Keratinocyte (primary cell): ENCODE measurements around the gene MEX3B. TPM values are rescaled to one million over a fixed set of nuclear protein-coding genes. Genes with fewer than 3 reads are reported as not detected.

ENCODE experiments used
- DNase-seq: peaks from one replicate; pipeline ENCODE4 v3.0.0-alpha.2; 2011; ENCODE audit warnings: low read depth, missing footprints, low spot score
- FAIRE-seq: peaks from 2 replicates; lab custom pipeline; 2011; peaks lifted over from hg19 to GRCh38; lab: Jason Lieb, UNC
- H2AFZ ChIP-seq: 2 replicates; pipeline ENCODE4 v1.6.0; 2012; ENCODE audit warnings: low read length, control low read depth, inconsistent platforms; ENCODE audit not compliant: control insufficient read depth
- H3K27ac ChIP-seq: 2 replicates; pipeline ENCODE4 v1.5.1; 2011; ENCODE audit warnings: low read length; ENCODE audit not compliant: control insufficient read depth, insufficient read depth
- H3K27me3 ChIP-seq: 3 replicates; pipeline ENCODE4 v1.6.0; 2011; ENCODE audit warnings: low read length; ENCODE audit not compliant: control insufficient read depth, insufficient read depth; ENCODE audit errors: extremely low read depth
- H3K36me3 ChIP-seq, 2 experiments: 2 replicates in 1 of 2; 3 replicates in 1 of 2; pipeline ENCODE4 v1.5.1; 2011; ENCODE audit warnings: low read length in 2 of 2, mild to moderate bottlenecking in 1 of 2; ENCODE audit not compliant: control insufficient read depth in 2 of 2, insufficient read depth in 2 of 2; ENCODE audit errors: extremely low read depth in 1 of 2
- H3K4me1 ChIP-seq: 3 replicates; pipeline ENCODE4 v1.5.1; 2011; ENCODE audit warnings: low read length; ENCODE audit not compliant: control insufficient read depth, insufficient read depth; ENCODE audit errors: extremely low read depth
- H3K4me2 ChIP-seq: 3 replicates; pipeline ENCODE4 v1.6.0; 2011; ENCODE audit warnings: low read depth, low read length; ENCODE audit not compliant: control insufficient read depth, insufficient read depth; ENCODE audit errors: extremely low read depth
- H3K4me3 ChIP-seq, 3 experiments: fragments of 200-600 bp in 1 of 3; sonication (generic) in 1 of 3; 2 replicates in 2 of 3; 3 replicates in 1 of 3; pipeline ENCODE4 v1.5.1; 2011 to 2016; ENCODE audit warnings: low read length in 3 of 3, mild to moderate bottlenecking in 3 of 3, control low read depth in 2 of 3, inconsistent platforms in 1 of 3, low read depth in 1 of 3, mixed read lengths in 1 of 3, mixed run types in 1 of 3, moderate library complexity in 1 of 3; ENCODE audit not compliant: control insufficient read depth in 2 of 3, insufficient read depth in 2 of 3; ENCODE audit errors: extremely low read depth in 1 of 3
- H3K79me2 ChIP-seq: 2 replicates; pipeline ENCODE4 v1.6.0; 2012; ENCODE audit warnings: low read length; ENCODE audit not compliant: control insufficient read depth, insufficient read depth
- H3K9ac ChIP-seq: 3 replicates; pipeline ENCODE4 v1.6.0; 2011; ENCODE audit warnings: low read length; ENCODE audit not compliant: control insufficient read depth, insufficient read depth; ENCODE audit errors: extremely low read depth
- H3K9me1 ChIP-seq: 3 replicates; pipeline ENCODE4 v1.6.0; 2011; ENCODE audit warnings: low read length; ENCODE audit not compliant: control insufficient read depth, insufficient read depth; ENCODE audit errors: extremely low read depth
- H3K9me3 ChIP-seq: 2 replicates; pipeline ENCODE4 v1.5.1; 2012; ENCODE audit warnings: low read depth, low read length; ENCODE audit not compliant: control insufficient read depth
- H4K20me1 ChIP-seq: 3 replicates; pipeline ENCODE4 v1.6.0; 2011; ENCODE audit warnings: low read length; ENCODE audit not compliant: control insufficient read depth, insufficient read depth; ENCODE audit errors: extremely low read depth
- EZH2 ChIP-seq: IDR thresholded peaks from one replicate; pipeline ENCODE4 v1.6.1; 2012; ENCODE audit warnings: inconsistent platforms, mild to moderate bottlenecking, low read length, moderate library complexity
- dilution Hi-C: fragments of 300-500 bp; cut with MboI; formaldehyde crosslinking; loops from one replicate; pipeline ENCODE4 v1.7.0; 2020; ENCODE audit warnings: low sequenced_read_pairs; ENCODE audit not compliant: extremely low pct_ligation_motif_present
- polyA plus RNA-seq, 5 experiments: library from polyadenylated mRNA; depleted of rRNA in 3 of 5; stranded (reverse) in 3 of 5; stranded (forward) in 1 of 5; unstranded in 1 of 5; fragments of >200 nt; gene quantifications; 1 replicate in 1 of 5; 2 replicates in 3 of 5; 3 replicates in 1 of 5; pipeline versions ENCODE4 v1.2.1 to v1.2.3, GENCODE V29; 2011 to 2012; ENCODE audit warnings: missing spikeins in 2 of 5, low read depth in 1 of 5, low replicate concordance in 1 of 5
- TF ChIP-seq, protein P1 (sequence below), 3 experiments: IDR thresholded peaks in 1 of 3; conservative IDR thresholded peaks in 1 of 3; optimal IDR thresholded peaks in 1 of 3; 2 replicates in 2 of 3; 3 replicates in 1 of 3; pipeline versions ENCODE3 to v1.5.1; 2011; ENCODE audit warnings: low read length in 3 of 3, mild to moderate bottlenecking in 3 of 3, moderate library complexity in 2 of 3, control low read depth in 1 of 3, inconsistent platforms in 1 of 3; ENCODE audit not compliant: insufficient read depth in 2 of 3; ENCODE audit errors: extremely low read depth in 1 of 3

Gene MEX3B
- polyA plus RNA-seq, 1 donor (not counting 4 experiments of a cell fraction or from before 2014, with no cell fraction given) = 0.16 TPM

- H2AFZ ChIP-seq = no peak overlapping the region
- TF ChIP-seq, protein P1, sequence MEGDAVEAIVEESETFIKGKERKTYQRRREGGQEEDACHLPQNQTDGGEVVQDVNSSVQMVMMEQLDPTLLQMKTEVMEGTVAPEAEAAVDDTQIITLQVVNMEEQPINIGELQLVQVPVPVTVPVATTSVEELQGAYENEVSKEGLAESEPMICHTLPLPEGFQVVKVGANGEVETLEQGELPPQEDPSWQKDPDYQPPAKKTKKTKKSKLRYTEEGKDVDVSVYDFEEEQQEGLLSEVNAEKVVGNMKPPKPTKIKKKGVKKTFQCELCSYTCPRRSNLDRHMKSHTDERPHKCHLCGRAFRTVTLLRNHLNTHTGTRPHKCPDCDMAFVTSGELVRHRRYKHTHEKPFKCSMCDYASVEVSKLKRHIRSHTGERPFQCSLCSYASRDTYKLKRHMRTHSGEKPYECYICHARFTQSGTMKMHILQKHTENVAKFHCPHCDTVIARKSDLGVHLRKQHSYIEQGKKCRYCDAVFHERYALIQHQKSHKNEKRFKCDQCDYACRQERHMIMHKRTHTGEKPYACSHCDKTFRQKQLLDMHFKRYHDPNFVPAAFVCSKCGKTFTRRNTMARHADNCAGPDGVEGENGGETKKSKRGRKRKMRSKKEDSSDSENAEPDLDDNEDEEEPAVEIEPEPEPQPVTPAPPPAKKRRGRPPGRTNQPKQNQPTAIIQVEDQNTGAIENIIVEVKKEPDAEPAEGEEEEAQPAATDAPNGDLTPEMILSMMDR (optimal IDR thresholded peaks at IDR 0.05 in 1 of 3, IDR thresholded peaks at IDR 0.05 in 1 of 3, conservative IDR thresholded peaks at IDR 0.05 in 1 of 3; ENCODE audit: extremely low read depth in 1 of 3, insufficient read depth in 2 of 3, low read length in 3 of 3) = no peak
- TF ChIP-seq EZH2 = no peak
- no peaks in the 10 kb centered on the region for H3K9me3 ChIP-seq
- H3K27me3 ChIP-seq = peaks cover 45% of the 10 kb centered on the region
- no peaks in the 10 kb centered on the region for H3K9me1 ChIP-seq
- dilution Hi-C loops = no loop called here
- H3K4me3 ChIP-seq = no peak overlapping the region
- no peaks in the 10 kb centered on the region for H3K79me2 ChIP-seq
- no peak overlapping the region for H3K9ac ChIP-seq
- DNase-seq (no peak), FAIRE-seq (no peak)
- H4K20me1 ChIP-seq = no peaks in the 10 kb centered on the region
- no peak overlapping the region for H3K27ac ChIP-seq
- no peak overlapping the region for H3K4me2 ChIP-seq
- H3K4me1 ChIP-seq = no peaks in the 10 kb centered on the region
- H3K36me3 ChIP-seq = no peaks in the 10 kb centered on the region
Measured at GRCh38 chr15:82056958-82057823, 11.4 kb upstream of the MEX3B start.

DNA sequence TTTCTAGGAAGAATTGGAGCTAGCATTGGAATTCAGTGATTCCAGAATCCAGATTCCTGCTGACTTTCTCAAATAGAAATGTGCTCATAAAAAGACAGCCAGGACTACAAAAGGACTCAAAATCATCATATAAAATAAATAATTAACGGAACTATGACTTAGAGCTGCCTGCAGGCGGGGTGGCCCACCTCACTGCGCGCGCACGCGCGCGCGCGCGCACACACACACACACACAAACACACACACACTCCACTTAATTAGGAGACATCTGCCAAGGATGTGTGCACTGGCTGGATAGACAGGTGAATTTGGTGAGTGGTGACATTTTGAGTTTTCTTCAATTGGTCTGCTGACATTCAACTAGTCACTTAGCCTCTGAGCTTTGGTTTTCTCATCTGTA is 6.9 kb upstream of the MEX3B start:
- Histone ChIP-seq H3K27me3 (peaks cover 29% of the 10 kb centered on the region), H2AFZ (no peak overlapping the region), H3K27ac (no peak overlapping the region), H3K9ac (no peak overlapping the region), H3K4me1 (no peaks in the 10 kb centered on the region), H3K9me3 (no peaks in the 10 kb centered on the region), H3K36me3 (no peaks in the 10 kb centered on the region), H3K9me1 (no peaks in the 10 kb centered on the region), H3K4me3 (no peak overlapping the region), H4K20me1 (no peaks in the 10 kb centered on the region), H3K79me2 (no peaks in the 10 kb centered on the region), H3K4me2 (no peak overlapping the region)
- dilution Hi-C loops = no loop called here
- no peak for TF ChIP-seq EZH2
- TF ChIP-seq, protein P1 (optimal IDR thresholded peaks at IDR 0.05 in 1 of 3, IDR thresholded peaks at IDR 0.05 in 1 of 3, conservative IDR thresholded peaks at IDR 0.05 in 1 of 3; ENCODE audit: extremely low read depth in 1 of 3, insufficient read depth in 2 of 3, low read length in 3 of 3) = no peak
- FAIRE-seq (no peak), DNase-seq (no peak)
